GM12874 (cell line): Measurements from ENCODE around the gene CNIH3.

Experiments used
- TF ChIP-seq, protein P1 (sequence below): IDR thresholded peaks from 2 replicates; pipeline ENCODE4 v1.5.1; 2011; ENCODE audit warnings: low read depth, mild to moderate bottlenecking, control low read depth, low read length, moderate library complexity; ENCODE audit not compliant: insufficient read depth

CNIH3 gene

GRCh38 chr1:224624432-224624831 lies 8.3 kb downstream of the CNIH3 start:
- TF ChIP-seq, protein P1, sequence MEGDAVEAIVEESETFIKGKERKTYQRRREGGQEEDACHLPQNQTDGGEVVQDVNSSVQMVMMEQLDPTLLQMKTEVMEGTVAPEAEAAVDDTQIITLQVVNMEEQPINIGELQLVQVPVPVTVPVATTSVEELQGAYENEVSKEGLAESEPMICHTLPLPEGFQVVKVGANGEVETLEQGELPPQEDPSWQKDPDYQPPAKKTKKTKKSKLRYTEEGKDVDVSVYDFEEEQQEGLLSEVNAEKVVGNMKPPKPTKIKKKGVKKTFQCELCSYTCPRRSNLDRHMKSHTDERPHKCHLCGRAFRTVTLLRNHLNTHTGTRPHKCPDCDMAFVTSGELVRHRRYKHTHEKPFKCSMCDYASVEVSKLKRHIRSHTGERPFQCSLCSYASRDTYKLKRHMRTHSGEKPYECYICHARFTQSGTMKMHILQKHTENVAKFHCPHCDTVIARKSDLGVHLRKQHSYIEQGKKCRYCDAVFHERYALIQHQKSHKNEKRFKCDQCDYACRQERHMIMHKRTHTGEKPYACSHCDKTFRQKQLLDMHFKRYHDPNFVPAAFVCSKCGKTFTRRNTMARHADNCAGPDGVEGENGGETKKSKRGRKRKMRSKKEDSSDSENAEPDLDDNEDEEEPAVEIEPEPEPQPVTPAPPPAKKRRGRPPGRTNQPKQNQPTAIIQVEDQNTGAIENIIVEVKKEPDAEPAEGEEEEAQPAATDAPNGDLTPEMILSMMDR: no peak

DNA sequence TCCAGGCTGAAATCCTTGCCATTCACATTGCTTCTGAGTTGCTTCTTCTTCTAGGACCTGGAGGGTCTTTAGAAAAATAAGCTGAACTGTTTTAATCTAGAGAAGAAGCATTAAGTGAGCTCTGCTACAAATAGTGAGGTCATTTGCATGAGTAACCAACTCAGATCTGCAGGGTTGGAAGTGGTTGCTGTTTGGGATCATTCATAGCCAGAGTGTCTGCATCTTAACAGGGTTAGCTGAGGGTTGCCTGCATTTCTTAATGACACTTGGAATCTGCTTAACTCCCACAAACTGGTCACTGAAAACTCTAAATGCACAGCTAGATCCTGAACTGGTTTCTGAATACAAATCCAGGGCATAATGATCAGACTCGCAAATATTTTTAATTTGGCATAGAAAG lies 9.9 kb downstream of the CNIH3 start:
- TF ChIP-seq, protein P1: no peak

GRCh38 chr1:224629965-224630364 lies 13.8 kb downstream of the CNIH3 start:
- TF ChIP-seq, protein P1: no peak

DNA sequence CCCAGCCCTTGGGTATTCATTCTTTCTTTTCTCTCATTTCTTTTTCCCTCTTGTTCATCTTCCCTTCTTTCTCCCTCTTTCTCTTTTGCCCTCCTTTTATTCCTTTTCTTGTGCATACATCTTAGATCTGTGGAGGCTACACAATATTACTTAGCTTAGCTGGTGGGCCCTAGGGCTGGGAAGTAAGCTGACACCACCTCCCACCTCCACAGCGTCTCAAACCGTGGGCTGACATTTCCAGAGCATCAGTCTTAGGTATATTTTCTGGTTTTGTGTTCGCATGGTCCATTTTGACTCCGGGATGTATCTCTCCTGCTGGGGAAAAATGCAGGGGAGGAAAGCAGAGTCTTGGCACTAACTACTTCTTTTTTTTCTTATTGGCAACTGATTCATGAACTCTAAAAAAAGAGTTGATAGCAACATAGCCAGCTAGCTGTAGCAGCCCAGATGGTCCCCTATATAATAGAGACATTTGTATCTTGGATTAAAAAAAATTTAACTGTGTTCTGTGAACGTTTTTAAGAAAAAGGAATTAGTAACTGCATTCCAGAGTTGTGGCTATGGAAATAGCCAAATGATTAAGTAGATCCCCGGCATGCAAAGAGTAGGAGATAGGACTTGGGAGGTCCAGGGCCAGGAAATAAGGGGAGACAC lies 15.5 kb downstream of the CNIH3 start:
- TF ChIP-seq, protein P1: no peak

DNA sequence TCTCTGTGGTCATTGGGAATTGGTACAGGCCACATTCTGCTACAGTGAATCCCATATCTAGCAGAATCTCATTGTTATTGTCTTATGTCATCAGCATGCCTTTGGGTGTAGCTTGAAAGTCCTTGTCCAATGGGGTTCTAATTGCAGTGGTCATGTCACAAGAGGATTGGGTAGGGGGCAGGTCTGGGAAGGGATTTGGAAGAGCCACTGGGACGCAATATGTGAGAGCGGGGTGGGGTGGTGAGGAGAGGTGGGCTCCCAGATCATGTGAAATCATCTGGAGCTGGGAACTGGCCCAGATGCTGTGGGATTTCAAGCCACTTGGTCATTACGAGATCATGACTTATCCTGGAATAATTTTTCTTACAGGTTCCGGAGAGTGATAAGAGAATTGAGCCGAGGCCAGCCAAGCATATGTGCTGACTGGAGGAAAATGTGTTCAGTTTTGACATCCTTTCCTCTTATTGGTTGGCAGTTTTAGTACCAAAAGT lies 16.3 kb downstream of the CNIH3 start:
- TF ChIP-seq, protein P1: no peak

GRCh38 chr1:224632921-224633321 lies 16.8 kb downstream of the CNIH3 start:
- TF ChIP-seq, protein P1: no peak

DNA sequence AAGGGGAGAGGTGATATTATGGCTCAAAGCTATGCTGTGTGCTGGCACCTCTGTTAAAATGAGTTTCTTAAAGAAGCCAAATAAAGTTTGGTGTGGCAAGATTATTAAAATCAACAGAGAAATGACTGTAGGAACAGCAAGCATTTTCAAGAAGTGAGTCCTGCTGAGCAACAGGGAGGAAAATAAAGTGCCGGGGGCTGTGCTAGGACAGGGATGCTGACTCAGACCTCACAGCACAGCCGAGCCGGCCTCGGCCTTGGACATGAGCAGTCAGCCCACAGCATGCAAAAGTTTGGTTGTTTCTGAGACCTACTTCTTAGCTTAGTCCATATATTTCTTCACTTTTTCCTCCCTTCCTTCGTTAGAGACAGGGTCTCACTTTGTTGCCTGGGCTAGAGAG lies 19.2 kb downstream of the CNIH3 start:
- TF ChIP-seq, protein P1: no peak
